ENCODE results near the gene TREH.

DNA sequence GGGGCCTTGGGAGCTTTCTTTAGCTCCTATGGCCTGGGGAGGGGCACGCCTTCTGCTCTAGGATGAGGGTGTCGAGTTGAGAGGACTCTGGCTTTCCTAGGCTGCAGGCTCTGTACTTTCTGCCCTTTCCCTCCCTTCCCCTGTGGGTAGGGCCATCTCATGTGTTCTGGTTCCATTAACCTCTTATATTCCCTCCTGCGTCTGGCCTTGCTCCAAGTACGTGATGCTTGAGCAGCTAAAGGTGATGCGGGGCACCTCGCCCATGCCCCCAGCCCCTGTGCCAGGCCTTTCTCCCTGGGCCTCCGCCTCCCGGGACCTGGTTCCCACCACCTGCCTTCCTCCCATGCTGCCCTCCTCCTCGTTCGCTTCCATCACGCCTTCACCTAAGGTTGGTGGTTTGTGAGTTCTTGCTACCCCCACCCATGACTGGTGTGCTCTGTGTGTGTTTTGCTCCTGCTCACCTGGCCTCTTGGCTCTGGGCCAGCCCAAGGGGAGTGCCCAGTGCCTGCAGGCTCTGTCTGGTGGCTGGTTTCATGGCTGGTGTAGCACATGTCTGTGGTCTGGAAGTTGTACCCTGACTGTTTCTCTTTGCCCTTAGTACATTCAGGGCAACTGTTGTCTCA is 37.9 kb downstream of the TREH start:
- TF ChIP-seq, protein P1, sequence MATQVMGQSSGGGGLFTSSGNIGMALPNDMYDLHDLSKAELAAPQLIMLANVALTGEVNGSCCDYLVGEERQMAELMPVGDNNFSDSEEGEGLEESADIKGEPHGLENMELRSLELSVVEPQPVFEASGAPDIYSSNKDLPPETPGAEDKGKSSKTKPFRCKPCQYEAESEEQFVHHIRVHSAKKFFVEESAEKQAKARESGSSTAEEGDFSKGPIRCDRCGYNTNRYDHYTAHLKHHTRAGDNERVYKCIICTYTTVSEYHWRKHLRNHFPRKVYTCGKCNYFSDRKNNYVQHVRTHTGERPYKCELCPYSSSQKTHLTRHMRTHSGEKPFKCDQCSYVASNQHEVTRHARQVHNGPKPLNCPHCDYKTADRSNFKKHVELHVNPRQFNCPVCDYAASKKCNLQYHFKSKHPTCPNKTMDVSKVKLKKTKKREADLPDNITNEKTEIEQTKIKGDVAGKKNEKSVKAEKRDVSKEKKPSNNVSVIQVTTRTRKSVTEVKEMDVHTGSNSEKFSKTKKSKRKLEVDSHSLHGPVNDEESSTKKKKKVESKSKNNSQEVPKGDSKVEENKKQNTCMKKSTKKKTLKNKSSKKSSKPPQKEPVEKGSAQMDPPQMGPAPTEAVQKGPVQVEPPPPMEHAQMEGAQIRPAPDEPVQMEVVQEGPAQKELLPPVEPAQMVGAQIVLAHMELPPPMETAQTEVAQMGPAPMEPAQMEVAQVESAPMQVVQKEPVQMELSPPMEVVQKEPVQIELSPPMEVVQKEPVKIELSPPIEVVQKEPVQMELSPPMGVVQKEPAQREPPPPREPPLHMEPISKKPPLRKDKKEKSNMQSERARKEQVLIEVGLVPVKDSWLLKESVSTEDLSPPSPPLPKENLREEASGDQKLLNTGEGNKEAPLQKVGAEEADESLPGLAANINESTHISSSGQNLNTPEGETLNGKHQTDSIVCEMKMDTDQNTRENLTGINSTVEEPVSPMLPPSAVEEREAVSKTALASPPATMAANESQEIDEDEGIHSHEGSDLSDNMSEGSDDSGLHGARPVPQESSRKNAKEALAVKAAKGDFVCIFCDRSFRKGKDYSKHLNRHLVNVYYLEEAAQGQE (IDR thresholded peaks at IDR 0.05; ENCODE audit: unreplicated experiment): no peak
- TF ChIP-seq CTCF (conservative IDR thresholded peaks at IDR 0.05; ENCODE audit: low read depth in 2 of 2) (no peak), POLR2AphosphoS5 (IDR thresholded peaks at IDR 0.05; ENCODE audit: low read depth) (no peak), EZH2 (IDR thresholded peaks at IDR 0.05; ENCODE audit: low read depth, unreplicated experiment) (no peak), CREB1 (CRISPR knock-in tag; IDR thresholded peaks at IDR 0.05; ENCODE audit: low read depth) (no peak)
